Neural progenitor cell (in vitro differentiated cells): ENCODE data around the gene TGM6. TPM values are rescaled to one million over a fixed set of nuclear protein-coding genes. Genes with fewer than 3 reads are reported as not detected.

Experiments used
- DNase-seq: peaks from one replicate; pipeline ENCODE4 v3.0.0-alpha.2; 2016; ENCODE audit warnings: low spot score
- H2AFZ ChIP-seq: fragments of 200-600 bp; sonication (generic); replicated peaks from 2 replicates; pipeline ENCODE4 v1.6.1; 2016; ENCODE audit warnings: antibody characterized with exemption
- H3F3A ChIP-seq: fragments of 200-600 bp; sonication (generic); 2 replicates; pipeline ENCODE4 v1.6.1; 2016; ENCODE audit warnings: antibody characterized with exemption, low read depth
- H3K27ac ChIP-seq: fragments of 200-600 bp; sonication (generic); 2 replicates; pipeline ENCODE4 v1.5.1; 2016; ENCODE audit warnings: mild to moderate bottlenecking
- H3K27me3 ChIP-seq: fragments of 200-600 bp; sonication (generic); 2 replicates; pipeline ENCODE4 v1.6.1; 2016; ENCODE audit warnings: mild to moderate bottlenecking, moderate library complexity
- H3K36me3 ChIP-seq: fragments of 200-600 bp; sonication (generic); 2 replicates; pipeline ENCODE4 v1.5.1; 2016
- H3K4me1 ChIP-seq: fragments of 200-600 bp; sonication (generic); 2 replicates; pipeline ENCODE4 v1.6.1; 2016; ENCODE audit warnings: mixed run types
- H3K4me2 ChIP-seq: fragments of 200-600 bp; sonication (generic); 2 replicates; pipeline ENCODE4 v1.6.1; 2016
- H3K4me3 ChIP-seq: fragments of 200-600 bp; sonication (generic); 2 replicates; pipeline ENCODE4 v1.5.1; 2016
- H3K79me2 ChIP-seq: fragments of 200-600 bp; sonication (generic); 2 replicates; pipeline ENCODE4 v1.6.1; 2016; ENCODE audit warnings: low read depth
- H3K9ac ChIP-seq: fragments of 200-600 bp; sonication (generic); 2 replicates; pipeline ENCODE4 v1.6.1; 2016
- H3K9me3 ChIP-seq: fragments of 200-600 bp; sonication (generic); 2 replicates; pipeline ENCODE4 v1.5.1; 2016; ENCODE audit warnings: low read depth
- H4K20me1 ChIP-seq: fragments of 200-600 bp; sonication (generic); 2 replicates; pipeline ENCODE4 v1.6.1; 2016; ENCODE audit warnings: low read depth
- H3K27ac Mint-ChIP-seq: 3 replicates; pipeline ENCODE4 v1.8.0; 2021; ENCODE audit warnings: mixed read lengths
- H3K27me3 Mint-ChIP-seq: 2 replicates; pipeline ENCODE4 v1.8.0; 2022; ENCODE audit warnings: low read depth, mild to moderate bottlenecking, inconsistent platforms, moderate library complexity, mixed read lengths; ENCODE audit not compliant: insufficient read depth
- H3K36me3 Mint-ChIP-seq: 3 replicates; pipeline ENCODE4 v1.8.0; 2021; ENCODE audit warnings: mixed read lengths
- H3K4me1 Mint-ChIP-seq: 3 replicates; pipeline ENCODE4 v1.8.0; 2021; ENCODE audit warnings: mixed read lengths
- H3K4me3 Mint-ChIP-seq: 3 replicates; pipeline ENCODE4 v1.8.0; 2021; ENCODE audit warnings: mild to moderate bottlenecking, moderate library complexity, mixed read lengths
- H3K9me3 Mint-ChIP-seq: 3 replicates; pipeline ENCODE4 v1.8.0; 2020; ENCODE audit warnings: mixed read lengths
- CTCF ChIP-seq: fragments of 200-600 bp; sonication (generic); IDR thresholded peaks from 2 replicates; pipeline ENCODE4 v1.5.1; 2017; ENCODE audit warnings: antibody characterized with exemption, mild to moderate bottlenecking
- EZH2 ChIP-seq: fragments of 200-600 bp; sonication (generic); IDR thresholded peaks from 2 replicates; pipeline ENCODE4 v1.6.1; 2017; ENCODE audit warnings: antibody characterized with exemption, mild to moderate bottlenecking, moderate library complexity
- EZH2phosphoT487 ChIP-seq: fragments of 200-600 bp; sonication (generic); IDR thresholded peaks from 2 replicates; pipeline ENCODE4 v1.6.1; 2017; ENCODE audit warnings: antibody characterized with exemption
- total RNA-seq: library from RNA; depleted of rRNA; stranded (reverse); fragments of >200 nt; gene quantifications from 2 replicates; pipeline ENCODE4 v1.2.3, GENCODE V29; 2015; ENCODE audit warnings: low replicate concordance

Gene TGM6
- total RNA-seq, 1 donor from 2014 or later: not detected

GRCh38 chr20:2332711-2333110 lies 48.0 kb upstream of the TGM6 start:
- H3K9me3 ChIP-seq: no peaks in the 10 kb centered on the region
- no peaks in the 10 kb centered on the region for H3K9me3 Mint-ChIP-seq
- no peaks in the 10 kb centered on the region for H3F3A ChIP-seq
- no peak overlapping the region for H3K4me3 Mint-ChIP-seq
- H3K4me1 ChIP-seq: no peaks in the 10 kb centered on the region
- H3K36me3 ChIP-seq: no peaks in the 10 kb centered on the region
- H3K79me2 ChIP-seq: no peaks in the 10 kb centered on the region
- H3K4me1 Mint-ChIP-seq: peaks cover 10% of the 10 kb centered on the region
- DNase-seq: no peak
- no peaks in the 10 kb centered on the region for H3K27me3 ChIP-seq
- no peaks in the 10 kb centered on the region for H4K20me1 ChIP-seq
- TF ChIP-seq EZH2 (no peak), CTCF (no peak), EZH2phosphoT487 (no peak)
- no peak overlapping the region for H3K4me2 ChIP-seq
- H3K36me3 Mint-ChIP-seq: no peaks in the 10 kb centered on the region
- peaks cover 6% of the 10 kb centered on the region for H3K27me3 Mint-ChIP-seq
- H2AFZ ChIP-seq: no peak overlapping the region
- no peak overlapping the region for H3K4me3 ChIP-seq
- no peak overlapping the region for H3K27ac Mint-ChIP-seq
- no peak overlapping the region for H3K27ac ChIP-seq
- no peak overlapping the region for H3K9ac ChIP-seq

- no peaks in the 10 kb centered on the region for H4K20me1 ChIP-seq
- no peak overlapping the region for H3K27ac ChIP-seq
- H3K36me3 ChIP-seq: no peaks in the 10 kb centered on the region
- Mint-ChIP-seq H3K27me3 (peaks cover 6% of the 10 kb centered on the region), H3K27ac (no peak overlapping the region), H3K9me3 (no peaks in the 10 kb centered on the region), H3K4me3 (no peak overlapping the region), H3K36me3 (no peaks in the 10 kb centered on the region), H3K4me1 (peaks cover 10% of the 10 kb centered on the region)
- no peaks in the 10 kb centered on the region for H3F3A ChIP-seq
- H3K27me3 ChIP-seq: no peaks in the 10 kb centered on the region
- no peaks in the 10 kb centered on the region for H3K79me2 ChIP-seq
- H3K4me2 ChIP-seq: no peak overlapping the region
- no peak overlapping the region for H2AFZ ChIP-seq
- TF ChIP-seq CTCF (no peak), EZH2 (no peak), EZH2phosphoT487 (no peak)
- H3K9me3 ChIP-seq: no peaks in the 10 kb centered on the region
- no peak for DNase-seq
- H3K9ac ChIP-seq: no peak overlapping the region
- no peak overlapping the region for H3K4me3 ChIP-seq
- no peaks in the 10 kb centered on the region for H3K4me1 ChIP-seq
These were observed 46.9 kb upstream of the TGM6 start for GRCh38 chr20:2333821-2334220.

- Histone ChIP-seq H3K9ac (no peak overlapping the region), H3K4me2 (no peak overlapping the region), H3K27me3 (no peaks in the 10 kb centered on the region), H2AFZ (no peak overlapping the region), H4K20me1 (no peaks in the 10 kb centered on the region), H3K4me1 (no peaks in the 10 kb centered on the region), H3K27ac (no peak overlapping the region), H3K9me3 (no peaks in the 10 kb centered on the region), H3K36me3 (no peaks in the 10 kb centered on the region), H3K79me2 (no peaks in the 10 kb centered on the region), H3F3A (no peaks in the 10 kb centered on the region), H3K4me3 (no peak overlapping the region)
- no peak for DNase-seq
- H3K4me3 Mint-ChIP-seq: no peak overlapping the region
- H3K4me1 Mint-ChIP-seq: peaks cover 2% of the 10 kb centered on the region
- no peaks in the 10 kb centered on the region for H3K36me3 Mint-ChIP-seq
- no peak for TF ChIP-seq EZH2
- no peak for TF ChIP-seq EZH2phosphoT487
- no peak for TF ChIP-seq CTCF
- H3K27ac Mint-ChIP-seq: peak overlapping the region; percentile 92
- no peaks in the 10 kb centered on the region for H3K9me3 Mint-ChIP-seq
- peaks cover 6% of the 10 kb centered on the region for H3K27me3 Mint-ChIP-seq
These were observed 45.4 kb upstream of the TGM6 start for GRCh38 chr20:2335096-2335870.
